ENCODE results near the gene GPX3.

DNA sequence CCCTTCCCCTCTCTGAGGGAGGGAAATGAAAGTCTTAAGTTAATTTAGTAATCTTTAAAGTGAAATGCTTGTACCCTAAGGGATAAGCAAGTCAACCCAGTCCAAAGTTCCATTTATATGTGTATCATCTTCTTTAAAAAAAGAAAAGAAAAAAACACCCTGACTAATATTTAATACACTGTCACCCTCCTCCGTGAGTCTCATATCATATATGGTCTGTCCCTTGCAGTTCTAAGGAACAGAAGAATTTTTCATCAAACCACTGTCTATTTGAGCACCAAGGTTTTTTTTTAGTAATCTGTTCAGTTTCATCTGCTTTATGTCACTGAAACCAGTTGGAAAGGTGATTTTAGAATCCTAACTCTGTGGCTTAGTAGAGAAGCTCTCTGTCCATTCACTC lies 45.2 kb downstream of the GPX3 start:
- TF ChIP-seq, protein P1, sequence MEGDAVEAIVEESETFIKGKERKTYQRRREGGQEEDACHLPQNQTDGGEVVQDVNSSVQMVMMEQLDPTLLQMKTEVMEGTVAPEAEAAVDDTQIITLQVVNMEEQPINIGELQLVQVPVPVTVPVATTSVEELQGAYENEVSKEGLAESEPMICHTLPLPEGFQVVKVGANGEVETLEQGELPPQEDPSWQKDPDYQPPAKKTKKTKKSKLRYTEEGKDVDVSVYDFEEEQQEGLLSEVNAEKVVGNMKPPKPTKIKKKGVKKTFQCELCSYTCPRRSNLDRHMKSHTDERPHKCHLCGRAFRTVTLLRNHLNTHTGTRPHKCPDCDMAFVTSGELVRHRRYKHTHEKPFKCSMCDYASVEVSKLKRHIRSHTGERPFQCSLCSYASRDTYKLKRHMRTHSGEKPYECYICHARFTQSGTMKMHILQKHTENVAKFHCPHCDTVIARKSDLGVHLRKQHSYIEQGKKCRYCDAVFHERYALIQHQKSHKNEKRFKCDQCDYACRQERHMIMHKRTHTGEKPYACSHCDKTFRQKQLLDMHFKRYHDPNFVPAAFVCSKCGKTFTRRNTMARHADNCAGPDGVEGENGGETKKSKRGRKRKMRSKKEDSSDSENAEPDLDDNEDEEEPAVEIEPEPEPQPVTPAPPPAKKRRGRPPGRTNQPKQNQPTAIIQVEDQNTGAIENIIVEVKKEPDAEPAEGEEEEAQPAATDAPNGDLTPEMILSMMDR (IDR thresholded peaks at IDR 0.05), result no peak
- no peak for TF ChIP-seq POLR2A (IDR thresholded peaks at IDR 0.05)

All from testis (tissue), 2 donors.